HG03196 (cell line): Measurements from ENCODE around the gene ESAM.

Experiments used
- ATAC-seq: cut with Tn5 transposase; IDR thresholded peaks from one replicate; pipeline ENCODE4 v1.9.1; 2021; ENCODE audit not compliant: unreplicated experiment

Gene ESAM, protein sequence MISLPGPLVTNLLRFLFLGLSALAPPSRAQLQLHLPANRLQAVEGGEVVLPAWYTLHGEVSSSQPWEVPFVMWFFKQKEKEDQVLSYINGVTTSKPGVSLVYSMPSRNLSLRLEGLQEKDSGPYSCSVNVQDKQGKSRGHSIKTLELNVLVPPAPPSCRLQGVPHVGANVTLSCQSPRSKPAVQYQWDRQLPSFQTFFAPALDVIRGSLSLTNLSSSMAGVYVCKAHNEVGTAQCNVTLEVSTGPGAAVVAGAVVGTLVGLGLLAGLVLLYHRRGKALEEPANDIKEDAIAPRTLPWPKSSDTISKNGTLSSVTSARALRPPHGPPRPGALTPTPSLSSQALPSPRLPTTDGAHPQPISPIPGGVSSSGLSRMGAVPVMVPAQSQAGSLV

DNA sequence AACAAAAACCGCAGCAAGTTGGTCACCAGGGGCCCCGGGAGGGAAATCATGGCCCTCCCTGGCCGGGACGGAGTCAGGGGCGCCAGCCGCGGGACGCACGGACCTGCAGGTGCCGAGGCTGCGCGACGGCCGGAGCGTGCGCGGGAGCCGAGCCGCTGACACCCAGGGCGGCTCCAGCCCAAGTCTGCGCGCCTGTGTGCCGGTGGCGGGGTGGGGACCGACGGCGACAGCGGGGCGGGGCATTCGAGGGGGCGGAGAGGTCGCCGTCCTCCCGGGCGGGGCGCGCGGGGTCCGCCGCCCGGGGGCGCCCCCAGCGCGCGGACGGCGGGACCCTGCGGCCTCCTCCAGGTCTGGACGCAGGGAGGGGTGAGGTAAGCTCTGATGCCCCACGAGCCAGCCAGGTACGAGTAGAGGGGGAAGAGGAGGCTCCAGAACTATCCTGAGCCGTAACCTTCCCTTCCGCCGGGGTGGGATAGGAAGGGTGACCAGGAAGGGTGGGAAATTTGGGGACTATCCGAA is at the start of gene ESAM:
Gene ESAM, minus strand, starts transcription at position 186 of the 519 bp plus-strand sequence. Its CDS starts 136 bp downstream, at position 50.
- ATAC-seq, result peak; percentile 49

DNA sequence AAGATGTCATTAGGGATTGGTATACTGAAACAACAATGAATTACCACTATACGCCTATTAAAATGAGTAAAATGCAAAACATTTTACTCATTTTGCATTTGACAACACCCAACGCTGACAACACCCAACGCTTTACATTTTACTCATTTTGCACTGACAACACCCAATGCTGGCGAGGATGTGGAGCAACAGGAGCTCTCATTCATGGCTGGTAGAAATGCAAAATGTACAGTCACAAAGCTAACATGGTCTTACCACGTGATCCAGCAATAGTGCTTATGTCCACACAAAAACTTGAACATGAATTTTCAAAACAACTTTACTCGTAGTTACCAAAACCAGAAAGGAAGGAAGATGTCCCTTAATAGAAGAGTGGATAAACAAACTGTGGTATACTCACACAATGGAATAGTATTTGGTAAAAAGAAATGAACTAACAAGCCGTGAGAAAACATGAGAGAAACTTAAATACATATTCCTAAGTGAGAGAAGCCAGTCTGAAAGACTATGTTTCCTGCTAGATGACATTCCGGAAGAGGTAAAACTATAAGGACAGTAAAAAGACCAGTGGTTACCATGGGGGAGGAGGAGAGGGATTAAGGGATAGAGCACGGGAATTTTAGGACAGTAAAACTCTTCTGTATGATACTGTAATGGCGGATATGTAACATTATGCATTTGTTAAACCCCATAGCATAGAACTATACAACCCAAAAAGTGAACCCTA is 49.5 kb upstream of the ESAM start:
- no peak for ATAC-seq

DNA sequence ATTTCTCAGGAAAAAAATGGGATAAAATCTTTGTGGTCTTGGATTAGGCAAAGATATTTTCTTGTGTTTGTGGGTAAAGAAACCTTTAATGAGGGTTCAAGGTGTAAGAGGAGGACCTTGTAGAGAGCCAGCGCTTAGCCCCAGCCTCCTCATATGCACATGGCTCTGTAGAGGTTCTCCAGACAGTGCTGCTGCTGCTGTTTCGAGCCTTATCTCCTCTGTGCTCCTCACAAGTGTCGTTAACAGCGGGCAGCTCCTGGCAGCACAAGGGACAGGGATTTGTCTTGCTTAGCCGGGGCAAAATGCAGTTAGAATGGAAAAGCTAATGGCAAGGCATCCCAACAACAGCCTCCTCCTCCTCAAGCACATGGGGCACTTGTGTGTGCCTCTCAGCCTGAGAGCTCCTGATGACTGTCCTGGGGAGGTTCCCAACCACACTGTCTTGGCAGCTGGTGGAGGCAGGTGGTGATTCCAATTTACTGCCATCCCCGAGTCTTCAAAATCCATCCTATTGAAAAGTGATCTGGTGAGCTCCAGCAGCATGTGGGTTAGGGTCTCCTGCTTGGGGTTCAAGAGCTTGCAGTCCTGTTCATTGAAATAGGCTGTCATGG is 45.7 kb upstream of the ESAM start:
- no peak for ATAC-seq

DNA sequence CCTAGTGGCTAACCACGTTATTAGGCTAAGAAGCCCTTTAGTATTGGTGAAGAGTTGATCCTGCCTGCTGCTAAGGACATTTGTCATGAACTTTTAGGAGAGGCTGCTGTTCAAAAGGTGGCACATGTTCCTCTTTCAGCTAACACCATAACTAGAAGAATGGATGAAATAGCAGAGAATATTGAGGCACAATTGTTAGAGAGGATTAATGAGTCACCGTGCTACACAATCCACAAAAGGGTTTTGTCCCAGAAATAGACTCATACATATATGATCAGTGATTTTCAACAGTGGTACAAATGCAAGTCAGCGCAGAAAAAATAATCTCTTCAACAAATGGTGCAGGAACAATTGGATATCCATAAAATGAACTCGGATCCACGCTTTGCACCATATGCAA is 45.1 kb upstream of the ESAM start:
- ATAC-seq, result no peak

DNA sequence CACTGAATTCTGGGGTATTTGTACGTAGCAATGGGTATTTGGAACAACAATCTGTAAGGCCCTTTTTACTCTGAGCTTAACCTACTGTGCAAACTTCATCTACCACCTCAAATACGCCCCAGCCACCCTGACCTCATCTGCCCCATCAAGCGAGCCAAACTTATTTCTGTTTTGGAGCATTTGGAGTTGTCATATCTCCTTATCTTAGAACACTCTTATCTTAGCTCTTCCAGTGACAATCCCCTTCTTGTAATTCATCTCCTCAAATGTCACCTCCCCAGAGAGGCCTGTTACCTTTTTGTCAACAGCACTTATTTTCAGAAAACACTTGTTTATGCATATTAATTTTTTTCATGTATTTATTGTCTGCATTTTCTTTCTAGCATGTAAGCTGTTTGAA is 42.8 kb upstream of the ESAM start:
- ATAC-seq, result no peak

DNA sequence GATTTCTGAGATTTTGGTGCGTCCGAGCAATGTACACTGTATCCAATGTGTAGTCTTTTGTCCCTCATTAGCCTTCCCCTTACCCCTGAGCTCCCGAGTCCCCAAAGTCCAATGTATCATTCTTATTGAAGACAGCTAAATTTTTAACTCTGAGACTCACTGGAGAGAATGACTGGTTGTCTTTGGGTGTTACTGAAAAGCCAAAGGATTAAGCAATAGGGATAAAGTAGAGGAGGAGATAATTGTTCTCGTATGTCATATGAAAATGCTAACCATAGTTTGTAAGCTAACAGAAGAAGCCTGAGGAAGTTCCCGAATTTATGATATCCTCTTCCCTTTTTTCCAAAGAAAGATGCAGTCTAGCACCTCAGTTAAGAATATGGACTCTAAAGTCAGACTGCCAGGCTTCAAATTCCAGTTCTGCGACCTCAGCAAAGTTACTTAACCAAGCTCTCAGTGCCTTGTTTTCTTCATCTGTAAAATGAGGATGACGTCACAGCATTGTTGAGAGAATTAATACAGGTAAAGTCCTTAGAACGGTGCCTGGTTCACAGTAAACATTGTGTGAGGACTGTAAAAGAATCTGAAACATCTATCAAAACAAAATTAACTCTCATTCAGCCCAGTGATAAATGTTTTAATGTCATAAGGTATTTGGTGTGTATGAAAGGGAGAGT is 39.7 kb upstream of the ESAM start:
- no peak for ATAC-seq

DNA sequence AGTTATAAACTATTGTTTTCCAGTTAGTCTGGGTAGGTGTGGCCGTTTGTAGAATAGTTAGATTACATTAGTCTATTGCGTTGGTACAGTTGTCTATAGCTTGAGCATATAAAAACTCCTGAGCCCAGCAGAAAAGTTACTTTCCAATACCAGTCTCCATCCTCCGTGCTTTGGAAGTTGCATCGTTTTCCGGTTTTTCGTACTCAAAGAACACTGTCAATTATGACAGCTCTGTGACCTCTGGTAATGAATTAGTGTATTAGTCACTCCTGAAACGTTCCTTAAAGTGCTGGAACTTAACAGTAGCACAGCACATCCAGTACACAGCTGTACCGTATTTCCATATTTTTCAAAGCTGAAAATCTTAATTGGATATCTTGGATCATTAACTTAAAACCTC is 38.9 kb upstream of the ESAM start:
- no peak for ATAC-seq

DNA sequence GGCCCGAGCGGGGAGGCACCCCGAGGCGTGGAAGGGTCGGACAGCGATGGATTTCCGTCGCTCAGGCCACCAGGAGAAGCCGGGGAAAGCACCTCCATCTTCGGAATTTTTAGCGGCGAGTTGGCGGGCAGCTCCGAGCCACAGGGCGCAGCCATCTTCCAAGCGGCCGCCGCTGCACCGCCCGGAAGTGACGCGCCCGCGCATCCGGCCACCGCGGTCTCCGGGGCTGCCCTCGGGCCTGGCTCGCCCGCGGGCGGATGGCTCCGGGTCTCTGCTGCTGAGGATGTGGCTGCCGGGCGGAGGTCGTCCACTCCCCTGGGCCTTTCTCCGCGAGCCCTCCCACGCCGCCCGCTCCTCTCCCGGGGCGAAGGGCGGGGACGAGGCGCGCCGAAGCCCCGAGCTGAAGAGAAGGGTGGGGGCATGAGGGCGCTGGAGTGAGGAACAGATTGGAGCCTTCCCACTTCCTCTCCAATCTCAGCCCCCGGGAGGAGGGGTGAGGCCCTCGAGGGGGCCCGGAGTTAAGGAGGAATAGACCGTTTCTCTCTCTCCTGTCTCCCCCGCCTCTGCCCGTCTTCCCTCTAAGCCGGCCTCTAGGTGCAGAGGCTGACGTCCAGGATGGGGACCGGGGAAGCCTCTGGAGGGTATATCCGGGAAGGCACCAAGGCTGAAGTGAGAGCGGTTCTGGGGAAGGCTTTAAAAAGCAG is 38.3 kb upstream of the ESAM start, which contains the start of gene MSANTD2:
Gene MSANTD2, minus strand, starts transcription at position 181 of the 704 bp plus-strand sequence. Its CDS starts 26 bp downstream, at position 155.
- peak; percentile 90 for ATAC-seq

DNA sequence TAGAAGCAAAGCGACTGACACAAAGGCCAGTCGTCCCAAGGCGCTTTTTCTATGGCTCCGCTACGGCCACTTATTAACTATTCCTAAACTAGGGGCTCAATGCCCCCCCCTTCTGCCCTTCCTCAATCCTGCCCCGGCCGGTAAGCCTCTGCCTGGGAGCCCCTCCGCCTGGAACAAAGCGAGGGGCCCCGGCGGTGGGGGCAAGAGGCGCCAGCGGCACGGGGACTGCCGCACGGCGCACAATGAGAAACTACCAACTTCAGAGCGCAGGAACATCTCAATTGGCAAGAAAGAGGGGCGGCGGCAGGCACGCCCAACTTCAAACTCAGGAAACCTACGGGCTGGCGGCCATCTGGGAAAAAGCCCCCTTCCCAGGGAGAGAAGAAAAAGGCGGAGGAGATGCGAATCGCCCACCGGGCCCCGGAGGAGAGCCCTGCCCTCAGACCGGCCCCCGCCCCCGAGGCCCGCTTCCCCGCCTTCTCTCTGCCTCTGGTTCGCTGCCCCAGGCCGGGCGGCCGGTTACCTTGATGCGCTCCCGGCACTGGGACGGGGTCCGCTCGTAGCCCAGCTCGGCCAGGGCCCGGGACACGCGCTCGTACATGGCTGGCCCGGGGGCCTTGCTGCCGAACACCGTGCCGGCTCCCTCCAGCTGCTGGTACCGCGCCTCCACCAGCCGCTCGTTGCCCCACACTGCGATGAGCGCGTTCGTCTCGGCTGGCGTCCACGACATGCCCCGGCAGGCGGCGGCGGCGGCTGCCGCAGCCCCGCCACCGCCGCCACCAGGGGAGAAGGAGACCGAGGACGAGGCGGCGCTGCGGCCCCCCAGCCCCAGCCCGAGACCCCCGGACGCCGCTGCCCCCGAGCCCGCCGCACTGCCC is 37.5 kb upstream of the ESAM start:
- peak; percentile 37 for ATAC-seq

DNA sequence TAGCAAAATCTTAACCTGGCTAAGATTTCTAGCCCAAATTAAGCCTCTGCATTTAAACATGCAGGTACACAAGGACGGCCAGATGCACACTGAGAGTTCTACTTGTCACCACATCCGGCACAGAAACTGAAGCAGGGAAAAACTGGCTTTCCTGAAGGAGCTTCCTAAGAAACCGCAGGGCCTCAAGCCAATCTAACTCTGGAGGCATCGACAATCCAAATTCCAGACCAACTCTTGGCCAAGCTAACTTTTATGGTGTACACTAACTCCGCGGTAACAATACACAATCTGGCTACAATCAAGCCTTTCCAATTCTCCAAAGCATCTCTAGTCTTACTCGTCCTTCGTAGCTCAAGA is 36.9 kb upstream of the ESAM start:
- peak; percentile 16 for ATAC-seq

DNA sequence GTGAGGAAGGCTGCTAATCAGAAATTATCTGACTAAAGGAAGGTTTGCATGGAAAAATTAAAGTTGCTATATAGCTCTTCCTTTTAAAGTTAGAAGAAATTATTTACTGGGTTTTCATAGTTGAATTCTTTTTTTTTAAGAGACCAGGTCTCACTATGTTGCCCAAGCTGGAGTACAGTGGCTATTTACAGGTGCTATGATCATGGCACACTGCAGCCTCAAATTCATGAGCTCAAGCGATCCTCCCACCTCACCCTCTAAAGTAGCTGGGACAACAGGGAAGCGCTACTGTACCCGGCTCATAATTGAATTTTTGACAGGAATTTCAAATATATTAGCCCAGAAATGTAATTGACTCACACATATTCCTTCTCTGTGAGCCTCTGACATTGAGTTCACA is 34.2 kb upstream of the ESAM start:
- no peak for ATAC-seq

DNA sequence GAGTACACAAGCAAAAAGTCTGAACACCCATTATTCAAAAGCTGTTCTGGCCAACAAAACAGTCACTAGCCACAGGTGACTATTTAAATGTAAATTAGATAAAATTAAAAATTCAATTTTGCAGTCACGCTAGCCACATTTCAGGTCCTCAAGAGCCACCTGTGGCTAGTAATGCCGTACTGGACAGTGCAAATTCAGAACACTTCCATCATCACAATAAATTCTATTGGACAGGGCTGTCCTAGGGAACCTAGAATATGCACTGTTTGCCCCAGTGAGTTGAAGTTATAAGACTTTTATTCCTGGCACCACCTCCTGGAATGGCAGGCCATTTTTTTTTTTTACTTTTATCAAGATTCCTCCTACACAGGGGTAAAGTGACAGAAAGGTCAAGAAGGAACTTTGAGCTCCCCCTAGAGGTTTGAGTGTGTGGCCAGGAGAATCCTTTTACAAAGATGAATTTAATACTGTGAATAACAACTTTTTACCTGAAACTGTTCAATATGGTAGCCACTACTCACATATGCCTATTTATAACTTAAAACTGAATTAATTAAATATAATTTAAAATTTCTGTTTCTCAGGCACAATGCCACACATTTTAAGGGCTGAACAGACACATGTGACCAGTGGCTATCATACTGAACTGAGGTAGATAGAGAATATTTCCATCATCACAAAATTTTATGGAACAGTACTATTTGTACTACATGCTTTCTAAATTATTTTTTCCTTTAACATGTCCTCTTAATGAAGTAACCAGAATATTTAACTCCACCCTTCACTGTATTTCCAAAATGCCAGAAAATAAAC is 31.6 kb upstream of the ESAM start:
- ATAC-seq, result peak; percentile 44

DNA sequence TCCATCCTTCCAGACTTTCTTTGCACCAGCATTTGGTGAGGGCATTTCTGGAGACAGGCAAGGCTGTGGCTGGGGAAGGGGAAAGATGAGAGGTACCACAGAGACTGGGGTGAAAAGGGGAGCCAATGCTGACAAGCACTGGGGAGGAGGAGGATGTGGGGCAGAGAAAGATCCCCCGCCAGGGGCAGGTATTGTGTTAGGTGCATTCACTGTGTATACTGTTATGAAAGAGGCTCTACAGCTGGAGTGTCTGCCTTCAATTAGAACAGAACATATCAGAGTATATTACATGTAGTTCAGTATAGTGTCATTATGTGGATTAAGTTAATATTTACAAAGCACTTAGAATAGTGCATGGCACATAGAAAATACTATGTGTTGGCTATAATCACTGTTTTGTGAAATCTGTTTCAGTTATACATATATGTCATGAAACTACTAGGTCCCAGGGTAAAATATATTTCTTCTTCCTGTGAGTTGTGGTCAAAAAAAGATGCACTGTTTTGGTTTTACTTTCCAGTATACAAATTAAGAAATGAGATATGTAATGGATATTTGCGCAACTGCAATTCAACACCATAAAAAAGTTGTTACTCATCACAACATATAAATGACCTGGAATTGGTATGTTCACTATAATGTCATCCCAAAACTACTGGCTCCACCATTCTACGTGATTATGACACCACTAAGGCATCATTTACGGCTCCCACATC is 29.7 kb upstream of the ESAM start:
- ATAC-seq, result peak; percentile 70

DNA sequence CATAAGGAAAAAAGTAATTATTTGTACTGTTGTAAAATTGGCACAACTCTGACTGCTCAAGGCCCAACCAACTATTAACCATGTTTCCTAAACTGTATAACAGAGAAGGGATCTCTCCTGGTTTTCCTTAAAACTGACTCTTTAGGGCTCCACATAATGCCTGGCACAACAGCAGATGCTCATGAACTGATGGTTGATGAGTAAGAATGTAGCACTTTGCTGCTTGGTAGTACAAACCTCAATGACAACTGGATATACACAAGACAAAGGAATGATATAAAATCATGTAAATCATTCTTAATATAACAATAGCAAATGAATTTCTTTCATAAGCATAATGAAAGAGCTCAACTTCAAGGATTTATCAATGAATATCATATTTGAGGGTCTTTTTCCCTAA is 26.4 kb upstream of the ESAM start:
- ATAC-seq, result no peak

DNA sequence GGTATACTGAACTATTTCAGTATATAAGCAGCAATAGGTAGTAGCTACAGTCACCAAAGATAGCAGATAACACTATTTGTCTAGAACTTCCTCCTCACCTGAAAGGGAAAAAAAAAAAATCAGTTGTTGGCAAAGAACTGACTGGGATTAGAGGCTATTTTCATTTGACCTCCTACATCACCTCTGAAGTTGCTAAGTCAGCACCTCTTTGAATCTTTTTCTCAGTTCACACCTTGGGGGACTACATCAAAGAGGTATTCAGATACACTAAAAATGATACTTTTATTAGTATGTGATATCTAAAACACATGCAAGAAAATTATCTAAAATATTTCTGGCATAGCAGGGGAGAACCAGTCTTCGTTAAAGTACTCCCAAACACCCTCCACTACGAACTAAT is 22.0 kb upstream of the ESAM start:
- ATAC-seq, result no peak

DNA sequence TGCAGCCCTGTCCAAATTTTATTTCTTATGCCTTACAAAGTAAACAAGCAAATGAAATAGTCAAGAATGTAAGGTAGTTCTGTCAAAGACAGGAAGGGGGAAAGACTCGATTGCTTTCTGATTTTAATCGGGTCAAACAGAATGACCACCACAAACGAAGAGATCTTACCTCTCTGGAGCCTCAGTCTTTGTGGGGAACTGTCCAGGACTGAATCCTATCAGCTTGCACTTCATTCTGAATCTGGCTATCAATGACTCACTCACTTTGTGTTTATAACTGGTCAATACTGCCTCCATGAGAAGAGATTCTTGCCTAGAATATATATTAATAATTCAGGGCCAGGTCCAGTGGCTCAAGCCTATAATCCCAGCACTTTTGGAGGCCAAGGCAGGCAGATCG is 20.9 kb upstream of the ESAM start:
- ATAC-seq, result no peak

DNA sequence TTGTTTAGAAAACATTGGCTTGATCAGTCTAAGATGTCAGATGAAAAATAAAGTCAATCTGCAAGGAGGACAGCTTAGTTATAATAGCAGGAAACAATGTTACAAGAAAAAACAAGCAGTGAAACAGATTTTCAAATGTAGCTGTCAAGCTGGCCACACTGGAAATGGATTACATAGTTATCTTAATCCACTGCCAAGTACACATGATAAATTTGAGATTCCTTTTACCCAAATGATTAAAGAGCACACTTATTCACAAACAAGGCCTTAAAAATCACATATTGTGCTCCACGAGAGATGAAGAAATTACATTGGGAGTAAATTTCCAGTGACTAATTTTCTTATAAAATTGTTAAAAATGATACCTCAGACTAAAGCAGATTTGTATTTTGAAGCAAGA is 17.5 kb upstream of the ESAM start:
- no peak for ATAC-seq

DNA sequence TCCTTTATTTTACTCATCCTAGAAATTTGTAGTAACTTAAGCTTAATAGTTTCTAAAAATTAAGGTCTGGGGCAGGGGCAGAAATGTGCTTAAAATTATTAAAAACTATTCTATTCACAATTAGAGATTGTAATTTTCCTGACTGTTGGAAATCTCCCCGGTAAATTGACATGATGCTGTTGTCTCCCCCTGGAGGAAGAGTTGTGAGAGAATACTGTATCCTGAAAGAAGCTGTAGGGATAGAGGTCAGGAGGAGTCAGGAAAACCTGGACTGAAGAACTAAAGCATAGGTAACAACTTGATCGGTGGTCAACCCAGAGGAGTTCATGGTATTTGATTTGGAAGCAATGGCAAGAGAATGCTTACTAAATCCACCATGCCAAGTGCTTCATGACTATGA is 16.2 kb upstream of the ESAM start:
- no peak for ATAC-seq
